Inferior parietal cortex (tissue), 1 donor: ENCODE results near the gene SIM2.
A peak's percentile ranks its signal among the peaks of the same experiment; 100 is the strongest.

Experiments used
- DNase-seq: peaks from one replicate; pipeline ENCODE4 v3.0.0-alpha.2; 2016; ENCODE audit errors: extremely low spot score

The SIM2 gene

GRCh38 chr21:36700295-36700970, 1.5 kb downstream of the SIM2 start:
- no peak for DNase-seq

GRCh38 chr21:36700971-36701755, 2.2 kb downstream of the SIM2 start:
- no peak for DNase-seq

- no peak for DNase-seq
These were observed 3.1 kb downstream of the SIM2 start for GRCh38 chr21:36701756-36702621.

GRCh38 chr21:36702622-36702968, 3.7 kb downstream of the SIM2 start:
- DNase-seq: no peak

- DNase-seq: no peak
These were observed 4.2 kb downstream of the SIM2 start for GRCh38 chr21:36703123-36703522.

GRCh38 chr21:36703626-36704280, 4.8 kb downstream of the SIM2 start:
- DNase-seq: no peak

GRCh38 chr21:36704281-36704957, 5.5 kb downstream of the SIM2 start:
- no peak for DNase-seq

GRCh38 chr21:36704958-36705678, 6.2 kb downstream of the SIM2 start:
- no peak for DNase-seq

- no peak for DNase-seq
These were observed 7.0 kb downstream of the SIM2 start for GRCh38 chr21:36705679-36706481.

- DNase-seq: no peak
These were observed 7.6 kb downstream of the SIM2 start for GRCh38 chr21:36706482-36706852.

GRCh38 chr21:36706951-36707762, 8.2 kb downstream of the SIM2 start:
- DNase-seq: peak; percentile 9

GRCh38 chr21:36707763-36708285, 8.9 kb downstream of the SIM2 start:
- no peak for DNase-seq

GRCh38 chr21:36708286-36709029, 9.5 kb downstream of the SIM2 start:
- no peak for DNase-seq

- DNase-seq: no peak
These were observed 10.3 kb downstream of the SIM2 start for GRCh38 chr21:36709030-36709867.

GRCh38 chr21:36709868-36710728, 11.2 kb downstream of the SIM2 start:
- DNase-seq: no peak

- DNase-seq: no peak
These were observed 11.8 kb downstream of the SIM2 start for GRCh38 chr21:36710729-36711048.
